ENCODE results near the gene SCNN1G. TPM values are rescaled to one million over a fixed set of nuclear protein-coding genes. Genes with fewer than 3 reads are reported as not detected.

SCNN1G gene
- polyA plus RNA-seq, 2 of the 4 experiments (the other 2 are of a cell fraction), result 0.03 to 0.05 TPM

DNA sequence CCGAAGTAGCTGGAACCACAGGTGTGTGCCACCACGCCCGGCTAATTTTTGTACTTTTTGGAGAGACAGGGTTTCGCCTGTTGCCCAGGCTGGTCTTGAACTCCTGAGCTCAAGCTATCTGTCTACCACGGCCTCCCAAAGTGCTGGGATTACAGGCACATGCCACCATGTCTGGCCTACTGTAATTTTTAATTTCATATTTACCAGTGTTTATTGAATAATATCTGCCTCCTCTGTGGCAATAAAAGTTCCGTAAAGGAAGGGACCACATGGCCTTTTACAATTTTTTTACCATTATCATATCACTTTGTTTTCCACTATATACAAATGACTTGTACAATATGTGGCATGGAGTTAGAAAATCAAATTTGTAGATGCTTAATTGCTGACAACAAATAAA, 41.0 kb upstream of the SCNN1G start:
- Histone ChIP-seq H3K27ac (no peak overlapping the region), H3K4me2 (no peak overlapping the region), H3K4me3 (no peak overlapping the region), H3K9me3 (peaks cover 22% of the 10 kb centered on the region), H3K4me1 (peaks cover 49% of the 10 kb centered on the region)
- TF ChIP-seq TFCP2L1 (CRISPR knock-in tag; IDR thresholded peaks at IDR 0.05), result no peak
- TF ChIP-seq, protein P1, sequence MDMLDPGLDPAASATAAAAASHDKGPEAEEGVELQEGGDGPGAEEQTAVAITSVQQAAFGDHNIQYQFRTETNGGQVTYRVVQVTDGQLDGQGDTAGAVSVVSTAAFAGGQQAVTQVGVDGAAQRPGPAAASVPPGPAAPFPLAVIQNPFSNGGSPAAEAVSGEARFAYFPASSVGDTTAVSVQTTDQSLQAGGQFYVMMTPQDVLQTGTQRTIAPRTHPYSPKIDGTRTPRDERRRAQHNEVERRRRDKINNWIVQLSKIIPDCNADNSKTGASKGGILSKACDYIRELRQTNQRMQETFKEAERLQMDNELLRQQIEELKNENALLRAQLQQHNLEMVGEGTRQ (IDR thresholded peaks at IDR 0.05), result no peak
- no peak for TF ChIP-seq MAZ (IDR thresholded peaks at IDR 0.05; ENCODE audit: borderline replicate concordance, low read depth, low read length)
- TF ChIP-seq NR3C1 (IDR thresholded peaks at IDR 0.05), result no peak
- TF ChIP-seq ZC3H11A (IDR thresholded peaks at IDR 0.05), result no peak
- no peak for TF ChIP-seq JUN (IDR thresholded peaks at IDR 0.05)
- TF ChIP-seq JUNB (IDR thresholded peaks at IDR 0.05), result no peak
- TF ChIP-seq FOSL2 (IDR thresholded peaks at IDR 0.05), result no peak
- TF ChIP-seq FOSL2 (CRISPR knock-in tag; IDR thresholded peaks at IDR 0.05), result no peak
- no peak for TF ChIP-seq ZNF302 (CRISPR knock-in tag; IDR thresholded peaks at IDR 0.05)
- no peak for TF ChIP-seq KDM1A (IDR thresholded peaks at IDR 0.05; ENCODE audit: low read depth)
- TF ChIP-seq RFX5 (IDR thresholded peaks at IDR 0.05), result no peak
- TF ChIP-seq, protein P2, sequence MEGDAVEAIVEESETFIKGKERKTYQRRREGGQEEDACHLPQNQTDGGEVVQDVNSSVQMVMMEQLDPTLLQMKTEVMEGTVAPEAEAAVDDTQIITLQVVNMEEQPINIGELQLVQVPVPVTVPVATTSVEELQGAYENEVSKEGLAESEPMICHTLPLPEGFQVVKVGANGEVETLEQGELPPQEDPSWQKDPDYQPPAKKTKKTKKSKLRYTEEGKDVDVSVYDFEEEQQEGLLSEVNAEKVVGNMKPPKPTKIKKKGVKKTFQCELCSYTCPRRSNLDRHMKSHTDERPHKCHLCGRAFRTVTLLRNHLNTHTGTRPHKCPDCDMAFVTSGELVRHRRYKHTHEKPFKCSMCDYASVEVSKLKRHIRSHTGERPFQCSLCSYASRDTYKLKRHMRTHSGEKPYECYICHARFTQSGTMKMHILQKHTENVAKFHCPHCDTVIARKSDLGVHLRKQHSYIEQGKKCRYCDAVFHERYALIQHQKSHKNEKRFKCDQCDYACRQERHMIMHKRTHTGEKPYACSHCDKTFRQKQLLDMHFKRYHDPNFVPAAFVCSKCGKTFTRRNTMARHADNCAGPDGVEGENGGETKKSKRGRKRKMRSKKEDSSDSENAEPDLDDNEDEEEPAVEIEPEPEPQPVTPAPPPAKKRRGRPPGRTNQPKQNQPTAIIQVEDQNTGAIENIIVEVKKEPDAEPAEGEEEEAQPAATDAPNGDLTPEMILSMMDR (IDR thresholded peaks at IDR 0.05), result no peak
- no peak for TF ChIP-seq EP300 (IDR thresholded peaks at IDR 0.05)
- TF ChIP-seq SMC3 (IDR thresholded peaks at IDR 0.05), result no peak
- no peak for TF ChIP-seq TP53 (CRISPR knock-in tag; IDR thresholded peaks at IDR 0.05)
- TF ChIP-seq HEYL (CRISPR knock-in tag; IDR thresholded peaks at IDR 0.05), result no peak
- TF ChIP-seq, protein P3, sequence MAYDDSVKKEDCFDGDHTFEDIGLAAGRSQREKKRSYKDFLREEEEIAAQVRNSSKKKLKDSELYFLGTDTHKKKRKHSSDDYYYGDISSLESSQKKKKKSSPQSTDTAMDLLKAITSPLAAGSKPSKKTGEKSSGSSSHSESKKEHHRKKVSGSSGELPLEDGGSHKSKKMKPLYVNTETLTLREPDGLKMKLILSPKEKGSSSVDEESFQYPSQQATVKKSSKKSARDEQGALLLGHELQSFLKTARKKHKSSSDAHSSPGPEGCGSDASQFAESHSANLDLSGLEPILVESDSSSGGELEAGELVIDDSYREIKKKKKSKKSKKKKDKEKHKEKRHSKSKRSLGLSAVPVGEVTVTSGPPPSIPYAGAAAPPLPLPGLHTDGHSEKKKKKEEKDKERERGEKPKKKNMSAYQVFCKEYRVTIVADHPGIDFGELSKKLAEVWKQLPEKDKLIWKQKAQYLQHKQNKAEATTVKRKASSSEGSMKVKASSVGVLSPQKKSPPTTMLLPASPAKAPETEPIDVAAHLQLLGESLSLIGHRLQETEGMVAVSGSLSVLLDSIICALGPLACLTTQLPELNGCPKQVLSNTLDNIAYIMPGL (CRISPR knock-in tag; IDR thresholded peaks at IDR 0.05; ENCODE audit: borderline replicate concordance), result no peak
- TF ChIP-seq, protein P4, sequence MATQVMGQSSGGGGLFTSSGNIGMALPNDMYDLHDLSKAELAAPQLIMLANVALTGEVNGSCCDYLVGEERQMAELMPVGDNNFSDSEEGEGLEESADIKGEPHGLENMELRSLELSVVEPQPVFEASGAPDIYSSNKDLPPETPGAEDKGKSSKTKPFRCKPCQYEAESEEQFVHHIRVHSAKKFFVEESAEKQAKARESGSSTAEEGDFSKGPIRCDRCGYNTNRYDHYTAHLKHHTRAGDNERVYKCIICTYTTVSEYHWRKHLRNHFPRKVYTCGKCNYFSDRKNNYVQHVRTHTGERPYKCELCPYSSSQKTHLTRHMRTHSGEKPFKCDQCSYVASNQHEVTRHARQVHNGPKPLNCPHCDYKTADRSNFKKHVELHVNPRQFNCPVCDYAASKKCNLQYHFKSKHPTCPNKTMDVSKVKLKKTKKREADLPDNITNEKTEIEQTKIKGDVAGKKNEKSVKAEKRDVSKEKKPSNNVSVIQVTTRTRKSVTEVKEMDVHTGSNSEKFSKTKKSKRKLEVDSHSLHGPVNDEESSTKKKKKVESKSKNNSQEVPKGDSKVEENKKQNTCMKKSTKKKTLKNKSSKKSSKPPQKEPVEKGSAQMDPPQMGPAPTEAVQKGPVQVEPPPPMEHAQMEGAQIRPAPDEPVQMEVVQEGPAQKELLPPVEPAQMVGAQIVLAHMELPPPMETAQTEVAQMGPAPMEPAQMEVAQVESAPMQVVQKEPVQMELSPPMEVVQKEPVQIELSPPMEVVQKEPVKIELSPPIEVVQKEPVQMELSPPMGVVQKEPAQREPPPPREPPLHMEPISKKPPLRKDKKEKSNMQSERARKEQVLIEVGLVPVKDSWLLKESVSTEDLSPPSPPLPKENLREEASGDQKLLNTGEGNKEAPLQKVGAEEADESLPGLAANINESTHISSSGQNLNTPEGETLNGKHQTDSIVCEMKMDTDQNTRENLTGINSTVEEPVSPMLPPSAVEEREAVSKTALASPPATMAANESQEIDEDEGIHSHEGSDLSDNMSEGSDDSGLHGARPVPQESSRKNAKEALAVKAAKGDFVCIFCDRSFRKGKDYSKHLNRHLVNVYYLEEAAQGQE (IDR thresholded peaks at IDR 0.05), result no peak
- TF ChIP-seq MAFK (IDR thresholded peaks at IDR 0.05; ENCODE audit: partially characterized antibody), result no peak
- WGBS (ENCODE audit: missing lambda C conversion rate), result 98% methylated on average over 6 of the region's 6 CpGs
- ATAC-seq, result no peak
- CTCF ChIA-PET, result interaction anchor here (0.8 to 1.5 kb wide), 2 partner anchors 243 to 812 kb away, joined by 3 read pairs; no protein-coding TSS in a partner anchor
- POLR2A ChIA-PET, result no interaction called here
- FAIRE-seq, result no peak
- DNase-seq (ENCODE audit: low read depth in 1 of 2, low spot score in 1 of 2), result no peak
